ENCODE data around the gene LSG1. TPM values are rescaled to one million over a fixed set of nuclear protein-coding genes. Genes with fewer than 3 reads are reported as not detected.

Gene LSG1
- total RNA-seq, 4 donors from 2014 or later: 19.9 to 35.0 (median 32.6) TPM

DNA sequence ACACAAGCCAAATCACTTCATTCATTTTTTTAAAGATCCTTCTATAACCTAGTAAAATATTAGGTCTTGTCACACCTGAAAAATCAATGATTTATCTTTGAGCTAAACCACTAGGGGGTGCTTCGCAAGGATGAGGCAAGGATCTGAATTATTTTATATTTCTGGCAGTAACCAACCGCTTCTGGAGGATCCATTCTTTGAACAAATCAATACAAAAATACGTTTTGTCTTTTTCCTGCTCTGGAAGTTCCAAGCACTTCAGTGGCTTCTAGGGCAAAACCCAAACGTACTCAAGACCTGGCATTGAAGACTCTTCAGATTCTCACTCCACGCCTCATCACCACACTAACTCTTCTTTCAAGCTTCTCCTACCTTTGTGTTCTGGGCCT, 486 bp downstream of the LSG1 start:
- TF ChIP-seq POLR2AphosphoS5 (IDR thresholded peaks at IDR 0.05) (no peak), EP300 (IDR thresholded peaks at IDR 0.05) (no peak), CTCF (IDR thresholded peaks at IDR 0.05) (peak; percentile 37 to 50 (median 41))
- WGBS: 2% methylated on average over 5 of the region's 5 CpGs
- H3K9me3 ChIP-seq: no peaks in the 10 kb centered on the region
- intact Hi-C loops (cut with DNase I): no loop called here
- H3K4me3 ChIP-seq: peak overlapping the region; percentile 64 to 81 (median 74)
- H3K27me3 ChIP-seq: peaks cover 0 to 12% (median 0%) of the 10 kb centered on the region in 4 donors
- H3K27ac ChIP-seq (replicated peaks in 1 of 4): peak overlapping the region; percentile 87 to 90 (median 88)
- H3K4me1 ChIP-seq: peaks cover 19 to 32% (median 23%) of the 10 kb centered on the region in 4 donors
- H3K36me3 ChIP-seq: peaks cover 3 to 33% (median 25%) of the 10 kb centered on the region in 4 donors
- DNase-seq (ENCODE audit: extremely low spot score): peak; percentile 4

- intact Hi-C loops (cut with DNase I): no loop called here
Observed at GRCh38 chr3:194667363-194667762, 4.6 kb downstream of the LSG1 start.

DNA sequence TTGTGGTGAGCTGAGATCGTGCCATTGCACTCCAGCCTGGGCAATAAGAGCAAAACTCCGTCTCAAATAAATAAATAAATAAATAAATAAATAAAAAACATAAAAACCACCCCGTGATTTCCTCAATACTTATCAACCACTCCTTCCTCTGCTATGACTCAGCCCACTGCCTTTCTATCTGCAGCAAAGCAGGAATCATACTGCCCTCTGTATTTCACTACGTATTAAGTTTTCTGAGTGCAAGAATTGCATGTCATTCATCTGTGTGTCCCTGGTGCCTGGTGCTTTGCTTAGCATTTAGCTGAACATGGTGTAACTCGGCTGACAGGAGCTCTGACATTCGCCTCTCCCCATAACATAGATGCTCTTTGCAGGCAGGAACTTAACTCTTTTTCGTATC, 7.1 kb downstream of the LSG1 start:
- TF ChIP-seq POLR2A (IDR thresholded peaks at IDR 0.05; ENCODE audit: low read depth) (no peak), POLR2AphosphoS5 (IDR thresholded peaks at IDR 0.05) (no peak), EP300 (IDR thresholded peaks at IDR 0.05) (no peak)
- intact Hi-C loops (cut with DNase I): no loop called here
- DNase-seq (ENCODE audit: extremely low spot score): no peak
- Histone ChIP-seq H3K4me3 (no peak overlapping the region), H3K27ac (replicated peaks in 1 of 4) (no peak overlapping the region), H3K9me3 (no peaks in the 10 kb centered on the region), H3K36me3 (peaks cover 21 to 87% (median 80%) of the 10 kb centered on the region in 4 donors), H3K27me3 (no peaks in the 10 kb centered on the region), H3K4me1 (peaks cover 0 to 7% (median under 1%) of the 10 kb centered on the region in 4 donors)
- 90% methylated on average over 7 of the region's 7 CpGs for WGBS

More at GRCh38 chr3:194667363-194667762, 4.6 kb downstream of the LSG1 start:
- DNase-seq (ENCODE audit: extremely low spot score): peak; percentile 14
- Histone ChIP-seq H3K27ac (replicated peaks in 1 of 4) (no peak overlapping the region), H3K27me3 (no peaks in the 10 kb centered on the region), H3K36me3 (peaks cover 21 to 70% (median 61%) of the 10 kb centered on the region in 4 donors), H3K4me3 (no peak overlapping the region), H3K9me3 (no peaks in the 10 kb centered on the region), H3K4me1 (peaks cover 13 to 26% (median 16%) of the 10 kb centered on the region in 4 donors)
- 78% methylated on average over 7 of the region's 7 CpGs for WGBS
- TF ChIP-seq POLR2A (IDR thresholded peaks at IDR 0.05; ENCODE audit: low read depth) (no peak), EP300 (IDR thresholded peaks at IDR 0.05) (no peak), CTCF (IDR thresholded peaks at IDR 0.05) (no peak)

GRCh38 chr3:194661946-194662345, 10.0 kb downstream of the LSG1 start:
- H3K36me3 ChIP-seq: peaks cover 49 to 94% (median 80%) of the 10 kb centered on the region in 4 donors
- H3K4me3 ChIP-seq: no peak overlapping the region
- DNase-seq (ENCODE audit: extremely low spot score): peak; percentile 66
- WGBS: 72% methylated on average over 6 of the region's 6 CpGs
- no peaks in the 10 kb centered on the region for H3K27me3 ChIP-seq
- intact Hi-C loops (cut with DNase I): no loop called here
- no peaks in the 10 kb centered on the region for H3K4me1 ChIP-seq
- H3K9me3 ChIP-seq: no peaks in the 10 kb centered on the region
- H3K27ac ChIP-seq (replicated peaks in 1 of 4): no peak overlapping the region
- TF ChIP-seq POLR2A (IDR thresholded peaks at IDR 0.05; ENCODE audit: low read depth): no peak

DNA sequence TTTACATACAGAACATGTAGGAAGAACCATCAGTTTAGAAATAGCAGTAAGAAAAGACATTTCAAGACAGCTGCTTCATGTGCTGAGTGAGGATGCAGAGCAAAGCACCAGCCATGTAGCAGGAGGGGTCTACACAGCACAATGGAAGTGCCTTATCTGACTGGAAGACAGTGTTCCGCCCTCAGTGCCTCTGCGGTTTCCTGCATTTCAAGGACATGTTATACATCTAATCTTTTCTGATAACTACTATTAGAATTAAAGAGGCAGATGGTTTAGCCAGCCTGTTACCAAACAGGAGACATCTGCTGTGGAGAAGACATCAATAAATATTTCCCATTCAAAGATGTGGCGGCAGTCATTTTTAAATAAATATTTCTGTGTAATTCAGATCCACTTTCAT, 10.6 kb downstream of the LSG1 start:
- Histone ChIP-seq H3K27ac (replicated peaks in 1 of 4) (no peak overlapping the region), H3K36me3 (peaks cover 44 to 89% (median 75%) of the 10 kb centered on the region in 4 donors), H3K4me3 (no peak overlapping the region), H3K27me3 (no peaks in the 10 kb centered on the region), H3K9me3 (no peaks in the 10 kb centered on the region), H3K4me1 (no peaks in the 10 kb centered on the region)
- DNase-seq (ENCODE audit: extremely low spot score): peak; percentile 70
- WGBS: 72% methylated on average over 3 of the region's 3 CpGs
- TF ChIP-seq CTCF (IDR thresholded peaks at IDR 0.05) (no peak), EP300 (IDR thresholded peaks at IDR 0.05) (no peak), POLR2A (IDR thresholded peaks at IDR 0.05; ENCODE audit: low read depth) (no peak), POLR2AphosphoS5 (IDR thresholded peaks at IDR 0.05) (no peak)
- intact Hi-C loops (cut with DNase I): no loop called here

GRCh38 chr3:194659778-194660177, 12.2 kb downstream of the LSG1 start:
- H3K4me1 ChIP-seq: no peaks in the 10 kb centered on the region
- WGBS: 80% methylated on average over 7 of the region's 7 CpGs
- peak; percentile 66 for DNase-seq (ENCODE audit: extremely low spot score)
- intact Hi-C loops (cut with DNase I): no loop called here
- no peaks in the 10 kb centered on the region for H3K9me3 ChIP-seq
- TF ChIP-seq POLR2AphosphoS5 (IDR thresholded peaks at IDR 0.05) (no peak), POLR2A (IDR thresholded peaks at IDR 0.05; ENCODE audit: low read depth) (no peak), EP300 (IDR thresholded peaks at IDR 0.05) (no peak), CTCF (IDR thresholded peaks at IDR 0.05) (no peak)
- no peak overlapping the region for H3K4me3 ChIP-seq
- H3K27me3 ChIP-seq: no peaks in the 10 kb centered on the region
- H3K27ac ChIP-seq (replicated peaks in 1 of 4): no peak overlapping the region
- H3K36me3 ChIP-seq: peaks cover 34 to 82% (median 61%) of the 10 kb centered on the region in 4 donors
